Large intestine (tissue), 3 donors: ENCODE data around the gene KIF16B. TPM values are rescaled to one million over a fixed set of nuclear protein-coding genes. Genes with fewer than 3 reads are reported as not detected.
"Not testable (repeated sequence)": the region's sequence is repeated elsewhere in the genome, so short reads cannot be mapped to it uniquely, and the experiment has no call there.

ENCODE experiments used
- DNase-seq, 2 donors: peaks; one replicate each; pipeline versions ENCODE4 v3.0.0 to v3.0.0-alpha.2; 2013
- H3K27ac ChIP-seq: one replicate; pipeline ENCODE4 v1.5.1; 2013; ENCODE audit warnings: low read length
- H3K27me3 ChIP-seq: 2 replicates; pipeline ENCODE4 v1.6.1; 2013; ENCODE audit warnings: low read length; ENCODE audit not compliant: control insufficient read depth, insufficient read depth
- H3K36me3 ChIP-seq: 2 replicates; pipeline ENCODE4 v1.6.1; 2013; ENCODE audit warnings: low read length; ENCODE audit not compliant: control insufficient read depth, insufficient read depth
- H3K4me1 ChIP-seq: one replicate; pipeline ENCODE4 v1.6.1; 2013; ENCODE audit warnings: low read length; ENCODE audit not compliant: control insufficient read depth, insufficient read depth
- H3K4me3 ChIP-seq: one replicate; pipeline ENCODE4 v1.5.1; 2013; ENCODE audit warnings: low read length
- H3K9me3 ChIP-seq: one replicate; pipeline ENCODE4 v1.6.1; 2013; ENCODE audit warnings: mild to moderate bottlenecking, low read depth, low read length, moderate library complexity; ENCODE audit not compliant: control insufficient read depth
- WGBS: methylation state at CpG from one replicate; pipeline ENCODE4 v1.1.5; 2013; ENCODE audit warnings: low lambda C conversion rate; ENCODE audit not compliant: insufficient coverage; 5-methylcytosine and 5-hydroxymethylcytosine counted together
- polyA plus RNA-seq: library from polyadenylated mRNA; unstranded; fragments of 120-200 nt; gene quantifications from one replicate; pipeline ENCODE4 v1.2.1, GENCODE V29; 2013

Gene KIF16B
- polyA plus RNA-seq, 1 donor = 21.0 TPM

- no peaks in the 10 kb centered on the region for H3K4me1 ChIP-seq
- WGBS = no CpG with 5 or more reads among the region's 9 CpGs
- no peaks in the 10 kb centered on the region for H3K36me3 ChIP-seq
- no peak for DNase-seq
- no peaks in the 10 kb centered on the region for H3K27me3 ChIP-seq
- peaks cover 3% of the 10 kb centered on the region for H3K9me3 ChIP-seq
- H3K27ac ChIP-seq = no peak overlapping the region
- no peak overlapping the region for H3K4me3 ChIP-seq
Observed at GRCh38 chr20:16236589-16237241, 336.5 kb downstream of the KIF16B start.

- DNase-seq = no peak
- peaks cover 4% of the 10 kb centered on the region for H3K9me3 ChIP-seq
- no peaks in the 10 kb centered on the region for H3K36me3 ChIP-seq
- no peak overlapping the region for H3K4me3 ChIP-seq
- H3K27ac ChIP-seq = no peak overlapping the region
- no peaks in the 10 kb centered on the region for H3K4me1 ChIP-seq
- no peaks in the 10 kb centered on the region for H3K27me3 ChIP-seq
Observed at GRCh38 chr20:16230402-16230801, 342.8 kb downstream of the KIF16B start.

GRCh38 chr20:16229813-16230212, 343.4 kb downstream of the KIF16B start:
- H3K27me3 ChIP-seq = no peaks in the 10 kb centered on the region
- DNase-seq = no peak
- H3K27ac ChIP-seq = no peak overlapping the region
- H3K4me1 ChIP-seq = no peaks in the 10 kb centered on the region
- no peak overlapping the region for H3K4me3 ChIP-seq
- peaks cover 4% of the 10 kb centered on the region for H3K9me3 ChIP-seq
- 100% methylated on average over 1 of the region's 1 CpG for WGBS
- H3K36me3 ChIP-seq = no peaks in the 10 kb centered on the region

- WGBS = no CpG with 5 or more reads among the region's 4 CpGs
- no peaks in the 10 kb centered on the region for H3K27me3 ChIP-seq
- no peak for DNase-seq
Observed at GRCh38 chr20:16228722-16229121, 344.5 kb downstream of the KIF16B start.

GRCh38 chr20:16226961-16227360, 346.3 kb downstream of the KIF16B start:
- H3K4me1 ChIP-seq, DNase-seq, H3K9me3 ChIP-seq, H3K27me3 ChIP-seq, H3K36me3 ChIP-seq, H3K27ac ChIP-seq, H3K4me3 ChIP-seq: not testable (repeated sequence)
- WGBS = no CpG with 5 or more reads among the region's 27 CpGs

More at GRCh38 chr20:16228722-16229121, 344.5 kb downstream of the KIF16B start:
- H3K4me1 ChIP-seq = no peaks in the 10 kb centered on the region
- H3K36me3 ChIP-seq = no peaks in the 10 kb centered on the region
- no peak overlapping the region for H3K27ac ChIP-seq
- H3K9me3 ChIP-seq = peaks cover 4% of the 10 kb centered on the region
- H3K4me3 ChIP-seq = no peak overlapping the region

- DNase-seq = no peak
- Histone ChIP-seq H3K27ac (no peak overlapping the region), H3K4me3 (no peak overlapping the region), H3K36me3 (no peaks in the 10 kb centered on the region), H3K27me3 (no peaks in the 10 kb centered on the region), H3K4me1 (no peaks in the 10 kb centered on the region), H3K9me3 (peaks cover 4% of the 10 kb centered on the region)
- 86% methylated on average over 2 of the region's 3 CpGs for WGBS
Observed at GRCh38 chr20:16224836-16225235, 348.4 kb downstream of the KIF16B start.

GRCh38 chr20:16222859-16223411, 350.3 kb downstream of the KIF16B start:
- Histone ChIP-seq H3K27me3 (no peaks in the 10 kb centered on the region), H3K4me3 (no peak overlapping the region), H3K4me1 (no peaks in the 10 kb centered on the region), H3K27ac (no peak overlapping the region), H3K36me3 (no peaks in the 10 kb centered on the region), H3K9me3 (no peaks in the 10 kb centered on the region)
- WGBS = no CpG with 5 or more reads among the region's 8 CpGs
- no peak for DNase-seq

Other genes with a start within 250 kb of the KIF16B start
- gene SNRPB2, start 156.6 kb upstream of the KIF16B start, polyA plus RNA-seq = 78.6 TPM
- not detected for gene OTOR, start 174.9 kb upstream of the KIF16B start, polyA plus RNA-seq